ENCODE measurements around the gene CINP.

CINP gene

GRCh38 chr14:102362545-102363181 is at the start of gene CINP, which contains the start of gene TECPR2:
CINP (minus strand) TSS chr14:102362890; CDS start chr14:102362851, 39 bp downstream.
TECPR2 (plus strand) TSS chr14:102362941; CDS start chr14:102376722, 13,781 bp downstream.
- TF ChIP-seq EZH2phosphoT487 (IDR thresholded peaks at IDR 0.05; ENCODE audit: borderline replicate concordance, low read length), result no peak
- no peak for TF ChIP-seq CTCF (IDR thresholded peaks at IDR 0.05; ENCODE audit: low read depth, low read length, poor library complexity, severe bottlenecking)
- H3K9me2 ChIP-seq (replicated peaks; ENCODE audit: control insufficient read depth, low read length), result no peaks in the 10 kb centered on the region
- H3F3A ChIP-seq (ENCODE audit: control insufficient read depth, insufficient read depth), result peaks cover 18% of the 10 kb centered on the region
- H3K36me3 ChIP-seq (ENCODE audit: control insufficient read depth, low read length), result peaks cover 9% of the 10 kb centered on the region
- peaks cover 46% of the 10 kb centered on the region for H3K79me2 ChIP-seq (ENCODE audit: control insufficient read depth, low read length)
- peaks cover 40% of the 10 kb centered on the region for H3K4me1 ChIP-seq (ENCODE audit: control insufficient read depth, low read length)
- peak within 1 kb of the TSS; percentile 80 for H3K4me3 ChIP-seq (ENCODE audit: low read length)
- H3K27me3 ChIP-seq (ENCODE audit: control insufficient read depth, low read length), result no peaks in the 10 kb centered on the region
- no peaks in the 10 kb centered on the region for H3K9me3 ChIP-seq (ENCODE audit: control insufficient read depth, insufficient read depth, low read length)
- peak within 1 kb of the TSS; percentile 79 for H3K4me2 ChIP-seq (ENCODE audit: low read length)
- H4K20me1 ChIP-seq (ENCODE audit: control insufficient read depth, insufficient read depth, low read depth, low read length), result no peaks in the 10 kb centered on the region
- H3K27ac ChIP-seq (ENCODE audit: low read depth, low read length), result peak within 1 kb of the TSS; percentile 20

- no peak overlapping the region for H3K4me2 ChIP-seq (ENCODE audit: low read length)
- no peaks in the 10 kb centered on the region; the same call in 1 of the 2 replicates for H3F3A ChIP-seq (ENCODE audit: control insufficient read depth, insufficient read depth)
- H4K20me1 ChIP-seq (ENCODE audit: control insufficient read depth, insufficient read depth, low read depth, low read length), result no peaks in the 10 kb centered on the region
- no peaks in the 10 kb centered on the region for H3K9me2 ChIP-seq (replicated peaks; ENCODE audit: control insufficient read depth, low read length)
- no peak overlapping the region for H3K27ac ChIP-seq (ENCODE audit: low read depth, low read length)
- no peaks in the 10 kb centered on the region for H3K79me2 ChIP-seq (ENCODE audit: control insufficient read depth, low read length)
- no peaks in the 10 kb centered on the region for H3K27me3 ChIP-seq (ENCODE audit: control insufficient read depth, low read length)
- no peaks in the 10 kb centered on the region for H3K9me3 ChIP-seq (ENCODE audit: control insufficient read depth, insufficient read depth, low read length)
- H3K36me3 ChIP-seq (ENCODE audit: control insufficient read depth, low read length), result peaks cover 9% of the 10 kb centered on the region
- TF ChIP-seq EZH2phosphoT487 (IDR thresholded peaks at IDR 0.05; ENCODE audit: borderline replicate concordance, low read length), result no peak
- TF ChIP-seq CTCF (IDR thresholded peaks at IDR 0.05; ENCODE audit: low read depth, low read length, poor library complexity, severe bottlenecking), result no peak
- no peak overlapping the region for H3K4me3 ChIP-seq (ENCODE audit: low read length)
- no peaks in the 10 kb centered on the region for H3K4me1 ChIP-seq (ENCODE audit: control insufficient read depth, low read length)
Observed at GRCh38 chr14:102408724-102409123, 46.0 kb upstream of the CINP start.

GRCh38 chr14:102407258-102407657 is 44.6 kb upstream of the CINP start:
- H3K9me3 ChIP-seq (ENCODE audit: control insufficient read depth, insufficient read depth, low read length), result peaks cover 13% of the 10 kb centered on the region
- no peak overlapping the region for H3K4me2 ChIP-seq (ENCODE audit: low read length)
- no peaks in the 10 kb centered on the region for H3K79me2 ChIP-seq (ENCODE audit: control insufficient read depth, low read length)
- H3F3A ChIP-seq (ENCODE audit: control insufficient read depth, insufficient read depth), result no peaks in the 10 kb centered on the region; the same call in 1 of the 2 replicates
- H4K20me1 ChIP-seq (ENCODE audit: control insufficient read depth, insufficient read depth, low read depth, low read length), result no peaks in the 10 kb centered on the region
- H3K27ac ChIP-seq (ENCODE audit: low read depth, low read length), result no peak overlapping the region
- no peaks in the 10 kb centered on the region for H3K27me3 ChIP-seq (ENCODE audit: control insufficient read depth, low read length)
- peaks cover 9% of the 10 kb centered on the region for H3K36me3 ChIP-seq (ENCODE audit: control insufficient read depth, low read length)
- H3K9me2 ChIP-seq (replicated peaks; ENCODE audit: control insufficient read depth, low read length), result no peaks in the 10 kb centered on the region
- TF ChIP-seq CTCF (IDR thresholded peaks at IDR 0.05; ENCODE audit: low read depth, low read length, poor library complexity, severe bottlenecking) (no peak), EZH2phosphoT487 (IDR thresholded peaks at IDR 0.05; ENCODE audit: borderline replicate concordance, low read length) (no peak)
- no peaks in the 10 kb centered on the region for H3K4me1 ChIP-seq (ENCODE audit: control insufficient read depth, low read length)
- H3K4me3 ChIP-seq (ENCODE audit: low read length), result no peak overlapping the region
